ENCODE data around the gene FGA. TPM values are rescaled to one million over a fixed set of nuclear protein-coding genes. Genes with fewer than 3 reads are reported as not detected.

The FGA gene
- total and polyA plus RNA-seq, 10 of the 15 experiments (the other 5 are each of a cell fraction or from before 2014, with no cell fraction given): 3.6 TPM; not detected in 9

DNA sequence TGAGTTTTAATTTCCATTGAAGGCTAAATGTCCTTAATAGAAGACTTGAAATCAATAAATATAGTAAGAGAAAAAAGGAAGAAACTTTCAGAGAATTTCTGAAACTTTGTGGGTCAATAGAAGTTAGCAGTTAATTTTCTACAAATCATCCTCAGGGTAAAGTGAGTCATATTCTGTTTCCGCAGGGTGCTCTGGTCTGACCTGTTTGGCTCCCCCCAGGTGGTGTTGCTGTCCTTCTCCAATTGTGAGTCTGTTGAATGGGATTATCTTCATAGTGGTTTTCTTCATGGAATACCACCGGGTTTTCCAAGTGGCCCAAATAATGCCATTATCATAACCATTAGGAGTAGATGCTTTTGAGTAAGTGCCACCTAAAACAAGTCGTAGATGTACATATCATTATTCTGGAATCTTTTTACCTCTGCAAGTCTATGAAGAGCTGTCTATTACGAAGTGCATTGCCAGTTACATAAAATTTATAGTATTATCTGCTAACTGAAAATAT is 14.2 kb upstream of the FGA start:
- in situ Hi-C loops (cut with MboI): no loop called here
- Histone ChIP-seq H3K27ac (ENCODE audit: control insufficient read depth, insufficient read depth) (no peak overlapping the region), H3K4me2 (ENCODE audit: control insufficient read depth, insufficient read depth) (no peak overlapping the region), H3K4me1 (ENCODE audit: control insufficient read depth, insufficient read depth, low read length) (no peaks in the 10 kb centered on the region), H3K36me3 (ENCODE audit: control insufficient read depth in 2 of 2, insufficient read depth in 2 of 2, low read length in 1 of 2) (no peaks in the 10 kb centered on the region), H3K79me2 (ENCODE audit: control insufficient read depth, insufficient read depth, low read length) (no peaks in the 10 kb centered on the region), H2AFZ (ENCODE audit: control insufficient read depth, low read depth, low read length) (no peak overlapping the region), H3K27me3 (replicated peaks in 1 of 2; ENCODE audit: control insufficient read depth in 2 of 2, insufficient read depth in 2 of 2, low read length in 1 of 2) (no peaks in the 10 kb centered on the region), H3K4me3 (no peak overlapping the region), H3K9me3 (replicated peaks; ENCODE audit: control insufficient read depth, insufficient read depth, low read length) (no peaks in the 10 kb centered on the region), H3K9ac (ENCODE audit: control insufficient read depth, insufficient read depth, low read length) (no peak overlapping the region), H4K20me1 (ENCODE audit: control insufficient read depth, insufficient read depth) (no peaks in the 10 kb centered on the region)
- no peak for DNase-seq (ENCODE audit: low read depth, low spot score)
- ChIA-PET SMC1A (ENCODE audit: uncharacterized antibody, unreplicated experiment) (no interaction called here), CTCF (interaction anchor here (1.7 to 2.7 kb wide), 2 partner anchors 14 to 46 kb away, joined by 10 read pairs; no protein-coding TSS in a partner anchor), RAD21 (ENCODE audit: unreplicated experiment) (no interaction called here), POLR2A (no interaction called here)
- no TSS peak for BruUV-seq (replicated peaks)
- intact Hi-C loops (cut with micrococcal nuclease; ENCODE audit: unreplicated experiment): no loop called here
- no peak for ATAC-seq
- FAIRE-seq: no peak
- WGBS (ENCODE audit: insufficient coverage, insufficient replicate concordance, low lambda C conversion rate, missing lambda C conversion rate): 36% methylated on average over 4 of the region's 4 CpGs
- TF ChIP-seq NFYB (IDR thresholded peaks at IDR 0.05; ENCODE audit: insufficient read depth, low read depth, low read length): no peak
- TF ChIP-seq, protein P1, sequence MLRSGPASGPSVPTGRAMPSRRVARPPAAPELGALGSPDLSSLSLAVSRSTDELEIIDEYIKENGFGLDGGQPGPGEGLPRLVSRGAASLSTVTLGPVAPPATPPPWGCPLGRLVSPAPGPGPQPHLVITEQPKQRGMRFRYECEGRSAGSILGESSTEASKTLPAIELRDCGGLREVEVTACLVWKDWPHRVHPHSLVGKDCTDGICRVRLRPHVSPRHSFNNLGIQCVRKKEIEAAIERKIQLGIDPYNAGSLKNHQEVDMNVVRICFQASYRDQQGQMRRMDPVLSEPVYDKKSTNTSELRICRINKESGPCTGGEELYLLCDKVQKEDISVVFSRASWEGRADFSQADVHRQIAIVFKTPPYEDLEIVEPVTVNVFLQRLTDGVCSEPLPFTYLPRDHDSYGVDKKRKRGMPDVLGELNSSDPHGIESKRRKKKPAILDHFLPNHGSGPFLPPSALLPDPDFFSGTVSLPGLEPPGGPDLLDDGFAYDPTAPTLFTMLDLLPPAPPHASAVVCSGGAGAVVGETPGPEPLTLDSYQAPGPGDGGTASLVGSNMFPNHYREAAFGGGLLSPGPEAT (IDR thresholded peaks at IDR 0.05; ENCODE audit: low read depth): no peak
- TF ChIP-seq, protein P2, sequence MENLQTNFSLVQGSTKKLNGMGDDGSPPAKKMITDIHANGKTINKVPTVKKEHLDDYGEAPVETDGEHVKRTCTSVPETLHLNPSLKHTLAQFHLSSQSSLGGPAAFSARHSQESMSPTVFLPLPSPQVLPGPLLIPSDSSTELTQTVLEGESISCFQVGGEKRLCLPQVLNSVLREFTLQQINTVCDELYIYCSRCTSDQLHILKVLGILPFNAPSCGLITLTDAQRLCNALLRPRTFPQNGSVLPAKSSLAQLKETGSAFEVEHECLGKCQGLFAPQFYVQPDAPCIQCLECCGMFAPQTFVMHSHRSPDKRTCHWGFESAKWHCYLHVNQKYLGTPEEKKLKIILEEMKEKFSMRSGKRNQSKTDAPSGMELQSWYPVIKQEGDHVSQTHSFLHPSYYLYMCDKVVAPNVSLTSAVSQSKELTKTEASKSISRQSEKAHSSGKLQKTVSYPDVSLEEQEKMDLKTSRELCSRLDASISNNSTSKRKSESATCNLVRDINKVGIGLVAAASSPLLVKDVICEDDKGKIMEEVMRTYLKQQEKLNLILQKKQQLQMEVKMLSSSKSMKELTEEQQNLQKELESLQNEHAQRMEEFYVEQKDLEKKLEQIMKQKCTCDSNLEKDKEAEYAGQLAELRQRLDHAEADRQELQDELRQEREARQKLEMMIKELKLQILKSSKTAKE (IDR thresholded peaks at IDR 0.05; ENCODE audit: low read depth, poor library complexity, severe bottlenecking): no peak
- TF ChIP-seq EP300 (IDR thresholded peaks at IDR 0.05; ENCODE audit: borderline replicate concordance in 1 of 2, control insufficient read depth in 1 of 2, low read depth in 2 of 2, low read length in 2 of 2): no peak
- no peak for TF ChIP-seq NR2C2 (IDR thresholded peaks at IDR 0.05; ENCODE audit: borderline replicate concordance, control insufficient read depth, insufficient read length, low read depth)
- TF ChIP-seq, protein P3, sequence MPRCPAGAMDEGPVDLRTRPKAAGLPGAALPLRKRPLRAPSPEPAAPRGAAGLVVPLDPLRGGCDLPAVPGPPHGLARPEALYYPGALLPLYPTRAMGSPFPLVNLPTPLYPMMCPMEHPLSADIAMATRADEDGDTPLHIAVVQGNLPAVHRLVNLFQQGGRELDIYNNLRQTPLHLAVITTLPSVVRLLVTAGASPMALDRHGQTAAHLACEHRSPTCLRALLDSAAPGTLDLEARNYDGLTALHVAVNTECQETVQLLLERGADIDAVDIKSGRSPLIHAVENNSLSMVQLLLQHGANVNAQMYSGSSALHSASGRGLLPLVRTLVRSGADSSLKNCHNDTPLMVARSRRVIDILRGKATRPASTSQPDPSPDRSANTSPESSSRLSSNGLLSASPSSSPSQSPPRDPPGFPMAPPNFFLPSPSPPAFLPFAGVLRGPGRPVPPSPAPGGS (IDR thresholded peaks at IDR 0.05; ENCODE audit: borderline replicate concordance, insufficient read depth, low read depth, low read length, poor library complexity, severe bottlenecking): no peak
- no peak for TF ChIP-seq SP1 (IDR thresholded peaks at IDR 0.05; ENCODE audit: low read depth, low read length)

Data from GM12878 (cell line).